Adrenal gland (tissue), 5 donors: ENCODE measurements around the gene DCC.

Experiments used
- POLR2A ChIP-seq, 2 donors: fragments of 450-650 bp; IDR thresholded peaks; one replicate each; pipeline ENCODE4 v1.6.1; 2017; ENCODE audit warnings: antibody characterized with exemption in 2 of 2, mild to moderate bottlenecking in 2 of 2, moderate library complexity in 1 of 2
- TF ChIP-seq, protein P1 (sequence below), 6 experiments: fragments of 450-650 bp in 4 of 6; fragments of 200-600 bp in 2 of 6; sonication (generic) in 1 of 6; IDR thresholded peaks; 1 replicate in 5 of 6; 2 replicates in 1 of 6; pipeline versions ENCODE4 v1.5.1 to v1.8.0; 2016 to 2021; ENCODE audit warnings: antibody characterized with exemption in 6 of 6, mild to moderate bottlenecking in 2 of 6, moderate library complexity in 1 of 6
- donor health status: DM: no; HTN: no; CAD: no.

DNA sequence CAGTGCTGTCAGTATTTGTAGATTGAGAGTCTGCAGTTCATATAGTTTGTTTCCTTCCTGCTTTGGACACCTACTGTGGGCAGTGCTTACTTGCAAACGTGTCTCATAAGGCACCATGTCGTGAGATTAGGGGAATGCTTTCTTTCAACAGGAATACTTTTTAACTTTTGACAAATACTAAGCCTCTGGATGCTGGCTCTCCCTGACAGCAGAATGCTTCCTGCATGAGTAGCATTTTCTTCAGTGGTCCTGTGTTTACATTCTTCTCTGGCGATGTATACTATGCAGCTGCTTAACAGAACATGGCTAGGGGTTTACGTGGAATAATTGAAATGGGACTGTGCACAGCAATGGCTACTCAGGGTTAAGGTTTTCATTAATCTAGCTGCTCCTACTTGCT is 1077.0 kb downstream of the DCC start:
- TF ChIP-seq, protein P1, sequence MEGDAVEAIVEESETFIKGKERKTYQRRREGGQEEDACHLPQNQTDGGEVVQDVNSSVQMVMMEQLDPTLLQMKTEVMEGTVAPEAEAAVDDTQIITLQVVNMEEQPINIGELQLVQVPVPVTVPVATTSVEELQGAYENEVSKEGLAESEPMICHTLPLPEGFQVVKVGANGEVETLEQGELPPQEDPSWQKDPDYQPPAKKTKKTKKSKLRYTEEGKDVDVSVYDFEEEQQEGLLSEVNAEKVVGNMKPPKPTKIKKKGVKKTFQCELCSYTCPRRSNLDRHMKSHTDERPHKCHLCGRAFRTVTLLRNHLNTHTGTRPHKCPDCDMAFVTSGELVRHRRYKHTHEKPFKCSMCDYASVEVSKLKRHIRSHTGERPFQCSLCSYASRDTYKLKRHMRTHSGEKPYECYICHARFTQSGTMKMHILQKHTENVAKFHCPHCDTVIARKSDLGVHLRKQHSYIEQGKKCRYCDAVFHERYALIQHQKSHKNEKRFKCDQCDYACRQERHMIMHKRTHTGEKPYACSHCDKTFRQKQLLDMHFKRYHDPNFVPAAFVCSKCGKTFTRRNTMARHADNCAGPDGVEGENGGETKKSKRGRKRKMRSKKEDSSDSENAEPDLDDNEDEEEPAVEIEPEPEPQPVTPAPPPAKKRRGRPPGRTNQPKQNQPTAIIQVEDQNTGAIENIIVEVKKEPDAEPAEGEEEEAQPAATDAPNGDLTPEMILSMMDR (IDR thresholded peaks at IDR 0.05), result no peak
- TF ChIP-seq POLR2A (IDR thresholded peaks at IDR 0.05), result no peak
